GM18499 (cell line): ENCODE measurements around the gene GATB.

ENCODE experiments used
- ATAC-seq: cut with Tn5 transposase; IDR thresholded peaks from one replicate; pipeline ENCODE4 v1.9.1; 2021; ENCODE audit warnings: moderate number of reproducible peaks; ENCODE audit not compliant: insufficient read depth, unreplicated experiment

GATB gene

GRCh38 chr4:151678048-151678872, 82.5 kb downstream of the GATB start:
- no peak for ATAC-seq

- ATAC-seq = no peak
Measured at GRCh38 chr4:151677193-151677592, 83.6 kb downstream of the GATB start.

GRCh38 chr4:151676301-151676700, 84.5 kb downstream of the GATB start:
- ATAC-seq = no peak

- ATAC-seq = no peak
Measured at GRCh38 chr4:151675411-151675971, 85.3 kb downstream of the GATB start.

GRCh38 chr4:151674804-151675391, 85.9 kb downstream of the GATB start:
- no peak for ATAC-seq

- ATAC-seq = no peak
Measured at GRCh38 chr4:151673908-151674520, 86.8 kb downstream of the GATB start.

- ATAC-seq = no peak
Measured at GRCh38 chr4:151672996-151673395, 87.8 kb downstream of the GATB start.

- ATAC-seq = no peak
Measured at GRCh38 chr4:151671541-151672059, 89.2 kb downstream of the GATB start.

- ATAC-seq = no peak
Measured at GRCh38 chr4:151670843-151671242, 90.0 kb downstream of the GATB start.

- no peak for ATAC-seq
Measured at GRCh38 chr4:151669990-151670389, 90.8 kb downstream of the GATB start.

- ATAC-seq = no peak
Measured at GRCh38 chr4:151668689-151669402, 92.0 kb downstream of the GATB start.

GRCh38 chr4:151667666-151668065, 93.1 kb downstream of the GATB start:
- ATAC-seq = no peak

- ATAC-seq = no peak
Measured at GRCh38 chr4:151667048-151667447, 93.8 kb downstream of the GATB start.

GRCh38 chr4:151666501-151666900, 94.3 kb downstream of the GATB start:
- ATAC-seq = no peak

- ATAC-seq = no peak
Measured at GRCh38 chr4:151665785-151666127, 95.1 kb downstream of the GATB start.

- ATAC-seq = no peak
Measured at GRCh38 chr4:151665022-151665784, 95.6 kb downstream of the GATB start.

GRCh38 chr4:151664289-151664688, 96.5 kb downstream of the GATB start:
- ATAC-seq = no peak

- ATAC-seq = no peak
Measured at GRCh38 chr4:151663109-151663508, 97.7 kb downstream of the GATB start.

- no peak for ATAC-seq
Measured at GRCh38 chr4:151661873-151662272, 98.9 kb downstream of the GATB start.

- ATAC-seq = no peak
Measured at GRCh38 chr4:151660676-151661075, 100.1 kb downstream of the GATB start.
